GM21390 (cell line): ENCODE data around the gene NOL3.
A peak's percentile ranks its signal among the peaks of the same experiment; 100 is the strongest.
"Not testable (repeated sequence)": the region's sequence is repeated elsewhere in the genome, so short reads cannot be mapped to it uniquely, and the experiment has no call there.

Experiments
- ATAC-seq: cut with Tn5 transposase; IDR thresholded peaks from one replicate; pipeline ENCODE4 v1.9.1; 2021; ENCODE audit not compliant: unreplicated experiment

Gene NOL3

GRCh38 chr16:67170168-67170948 is at the start of gene NOL3:
NOL3 (plus strand) TSS chr16:67170538.
- ATAC-seq: peak; percentile 40

DNA sequence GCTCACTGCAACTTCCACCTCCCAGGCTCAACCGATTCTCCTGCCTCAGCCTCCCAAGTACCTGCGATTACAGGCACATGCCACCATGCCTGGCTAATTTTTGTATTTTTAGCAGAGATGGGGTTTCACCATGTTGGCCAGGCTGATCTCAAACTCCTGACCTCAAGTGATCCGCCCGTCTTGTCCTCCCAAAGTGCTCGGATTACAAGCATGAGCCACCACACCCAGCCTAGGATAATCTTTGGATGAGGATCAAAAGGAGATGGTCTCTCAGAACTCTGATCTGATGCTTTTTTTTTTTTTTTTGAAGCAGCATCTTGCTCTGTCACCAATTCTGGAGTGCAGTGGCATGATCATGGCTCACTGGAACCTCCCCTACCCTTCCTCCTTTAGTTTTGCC is 47.5 kb upstream of the NOL3 start:
- ATAC-seq: not testable (repeated sequence)

DNA sequence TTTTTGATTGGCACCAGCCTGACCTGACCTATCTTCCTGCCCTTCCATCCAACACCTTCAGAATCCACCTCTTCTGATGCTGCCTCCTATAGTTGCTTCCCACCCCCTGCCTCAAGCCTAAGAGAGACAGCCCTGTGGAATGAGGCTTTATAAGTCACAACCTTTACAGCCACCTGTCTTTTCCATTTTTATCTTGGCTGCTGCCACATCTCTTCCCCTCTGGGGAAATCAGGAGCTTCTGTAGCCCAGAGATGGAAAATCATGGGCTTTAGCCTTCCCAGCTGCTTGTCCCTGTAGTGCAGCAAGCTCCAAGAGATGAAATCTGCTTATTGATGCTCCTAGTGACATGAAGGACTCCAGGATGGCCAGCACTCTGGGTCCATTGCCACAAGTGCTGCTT is 41.9 kb upstream of the NOL3 start:
- ATAC-seq: no peak

DNA sequence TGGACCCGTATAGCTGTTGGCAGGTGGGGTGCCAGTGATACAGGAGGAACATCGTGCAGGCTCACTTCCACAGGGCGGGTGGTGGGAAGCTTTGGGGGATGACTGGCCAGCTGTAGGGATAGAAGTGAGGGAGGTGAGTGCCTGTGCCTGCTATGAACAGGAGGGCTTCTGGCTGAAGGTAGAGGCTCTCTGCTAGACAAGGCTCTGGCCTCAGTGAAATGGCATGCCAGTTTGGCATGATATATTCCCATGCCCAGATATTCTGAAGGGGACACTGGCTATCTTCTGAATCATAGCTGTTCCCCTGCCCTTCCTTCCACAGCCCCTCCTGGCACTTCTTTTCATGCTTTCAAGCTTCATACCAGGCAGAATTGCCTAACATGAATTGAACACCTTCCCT is 41.5 kb upstream of the NOL3 start:
- ATAC-seq: no peak

- no peak for ATAC-seq
Observed at GRCh38 chr16:67129422-67129821, 40.9 kb upstream of the NOL3 start.

DNA sequence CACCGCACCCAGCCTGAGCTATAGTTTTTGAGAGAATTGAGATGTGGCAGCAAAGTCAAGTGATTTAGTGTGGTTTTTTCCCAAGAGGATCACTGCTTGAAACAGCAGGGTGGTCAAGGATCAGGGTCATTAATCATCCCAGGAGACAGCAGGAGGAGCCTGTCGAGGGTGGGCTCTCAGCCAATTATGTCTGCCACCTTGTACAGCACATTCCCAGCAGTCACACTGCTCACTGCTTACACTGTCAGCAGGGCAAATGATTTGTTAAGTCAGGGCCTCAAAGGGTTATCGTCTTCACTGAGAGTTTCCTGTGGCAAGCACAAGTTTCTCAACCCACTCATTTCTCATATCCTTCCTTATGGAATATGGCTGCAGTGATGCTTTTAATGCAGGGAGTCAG is 32.7 kb upstream of the NOL3 start:
- ATAC-seq: no peak

DNA sequence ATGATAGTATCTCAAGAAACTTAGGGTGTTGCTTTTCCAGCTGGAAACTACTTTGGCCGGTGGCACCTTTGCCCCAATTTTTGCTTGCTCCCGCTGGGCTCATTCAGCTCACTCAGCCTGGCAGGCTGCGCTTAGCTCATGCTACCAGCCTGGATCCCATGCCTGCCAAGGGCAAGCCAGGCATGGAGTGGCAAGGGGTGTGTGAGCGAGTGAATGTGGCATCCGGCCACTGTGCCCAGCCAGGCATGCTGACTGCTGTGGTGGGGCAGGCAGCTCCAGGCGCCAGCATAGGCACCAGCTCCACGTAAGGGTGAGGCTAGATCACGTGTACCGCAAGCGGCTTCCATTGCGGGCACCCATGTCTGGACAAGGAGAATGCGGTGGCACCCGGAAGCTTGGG is 28.9 kb upstream of the NOL3 start:
- ATAC-seq: no peak

- ATAC-seq: no peak
Observed at GRCh38 chr16:67142342-67142741, 28.0 kb upstream of the NOL3 start.

DNA sequence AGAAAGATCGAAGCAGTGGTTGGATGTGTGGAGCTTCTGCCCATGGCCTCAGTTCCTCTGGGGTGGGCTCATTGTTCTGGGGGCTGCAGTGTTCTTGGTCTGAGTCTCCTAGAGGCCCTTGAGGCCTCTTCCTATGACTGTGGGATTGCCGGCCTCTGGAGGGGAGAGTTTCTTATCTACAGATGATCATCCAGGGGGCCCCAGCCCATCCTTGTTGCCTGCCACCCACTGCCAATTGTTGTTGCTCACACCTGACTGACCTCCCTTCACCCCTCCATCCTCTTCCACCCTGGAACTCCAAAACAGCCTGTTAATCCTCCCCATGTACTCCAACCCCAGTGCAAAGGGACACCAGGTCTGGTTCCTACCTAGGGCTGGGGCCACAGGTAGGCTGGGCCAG is 25.4 kb upstream of the NOL3 start:
- ATAC-seq: no peak

GRCh38 chr16:67145746-67146145 is 24.6 kb upstream of the NOL3 start:
- no peak for ATAC-seq

- no peak for ATAC-seq
Observed at GRCh38 chr16:67146523-67147357, 23.6 kb upstream of the NOL3 start.

DNA sequence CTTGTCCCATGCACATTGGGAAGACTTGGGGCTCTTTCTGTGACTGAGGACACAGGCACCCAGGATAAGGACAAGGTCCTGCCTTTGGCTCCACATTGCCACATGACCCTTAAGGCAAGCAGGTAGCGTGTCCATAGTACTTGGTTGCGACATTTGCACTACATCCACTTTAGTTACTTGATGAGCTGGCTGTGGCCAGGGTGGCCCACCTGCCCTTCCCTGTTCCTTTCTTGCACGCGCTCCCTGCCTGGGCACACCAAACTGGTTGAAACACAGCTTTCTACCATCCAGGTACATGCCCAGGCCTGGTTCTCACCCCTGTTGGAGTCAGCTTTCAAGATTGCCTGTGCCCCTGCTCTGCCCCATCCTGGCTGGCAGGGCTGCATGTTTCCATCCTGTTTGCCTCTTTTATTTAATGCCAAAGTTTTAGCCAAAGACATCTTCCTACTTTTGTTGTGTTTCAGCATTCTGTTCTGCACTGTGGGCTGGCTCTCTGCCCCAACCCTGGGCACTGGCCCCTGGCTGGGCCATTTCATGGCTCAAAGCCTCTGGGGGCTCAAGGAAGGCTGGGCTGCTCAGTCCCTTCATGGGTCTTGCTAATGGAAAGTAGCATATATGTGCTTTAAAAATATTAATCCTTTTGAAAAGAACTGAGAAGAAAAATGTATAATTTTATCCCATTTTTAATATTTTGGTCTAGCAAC is 22.7 kb upstream of the NOL3 start:
- no peak for ATAC-seq

DNA sequence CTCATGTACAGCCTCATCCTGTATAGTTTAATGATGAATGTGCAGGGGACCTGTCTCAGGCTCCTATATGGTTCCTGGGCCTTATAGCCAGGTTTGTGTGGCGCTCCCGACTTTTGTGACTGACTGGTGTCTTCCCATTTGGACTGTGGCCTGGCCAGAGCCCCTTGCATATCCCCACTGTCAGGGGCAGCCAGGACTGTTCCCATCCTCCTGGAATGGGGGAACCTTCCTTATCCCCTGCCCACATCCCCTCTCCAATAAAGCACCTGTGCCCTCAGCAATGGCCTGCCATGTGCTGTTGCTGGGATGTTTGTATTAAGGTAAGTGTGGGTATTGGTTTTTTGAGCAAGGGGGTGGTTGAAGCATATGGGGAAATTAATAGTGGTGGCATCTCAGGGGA is 22.1 kb upstream of the NOL3 start:
- no peak for ATAC-seq

- ATAC-seq: no peak
Observed at GRCh38 chr16:67148656-67149275, 21.6 kb upstream of the NOL3 start.

- no peak for ATAC-seq
Observed at GRCh38 chr16:67149276-67150046, 20.9 kb upstream of the NOL3 start.

GRCh38 chr16:67150047-67150832 is 20.1 kb upstream of the NOL3 start:
- ATAC-seq: peak; percentile 24

GRCh38 chr16:67150833-67151396 is 19.4 kb upstream of the NOL3 start, which contains the start of gene B3GNT9:
B3GNT9 (minus strand) TSS chr16:67150998; CDS start chr16:67150485, 513 bp downstream.
- ATAC-seq: peak; percentile 70

DNA sequence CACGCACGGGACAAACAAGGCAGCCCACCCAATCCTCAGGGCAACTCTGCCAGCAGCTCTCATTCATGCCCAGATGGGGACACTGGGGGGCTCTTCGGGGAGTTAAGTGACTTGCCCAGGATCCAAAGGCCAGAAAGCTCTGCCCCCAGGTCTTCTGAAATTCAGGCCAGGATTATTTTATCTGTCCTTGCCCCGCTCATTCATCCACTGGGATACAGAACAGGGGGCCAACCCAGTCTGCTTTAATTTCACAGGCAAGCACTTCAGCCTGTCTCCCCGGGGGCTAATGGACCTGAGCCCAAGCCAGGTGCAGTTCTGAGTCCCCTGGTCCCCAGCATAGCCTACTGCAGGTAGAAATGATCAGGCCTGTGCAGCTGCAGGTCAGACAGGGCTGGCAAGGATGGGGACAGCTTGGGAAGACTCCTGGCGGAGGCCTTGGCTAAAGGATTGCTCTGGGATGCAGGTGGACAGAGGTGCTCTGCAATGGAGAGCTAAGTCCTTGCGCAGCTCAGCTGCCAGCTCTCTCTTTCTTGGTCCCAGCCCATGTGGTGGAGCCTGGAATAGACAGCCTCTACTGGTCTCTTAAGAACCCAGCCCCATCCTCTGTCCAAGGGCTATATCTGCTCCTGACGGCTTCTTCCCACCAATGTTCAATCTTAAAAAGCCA is 18.8 kb upstream of the NOL3 start:
- ATAC-seq: no peak
